HEK293T (cell line): ENCODE data around the gene WASF3.

Experiments
- CTCF ChIA-PET: fragments of 350-600 bp; formaldehyde crosslinking; extraction: SDS; loops from one replicate; lab custom pipeline; 2021; ENCODE audit warnings: antibody characterized with exemption, inconsistent platforms; lab: Yijun Ruan, JAX
- POLR2A ChIA-PET: fragments of 350-600 bp; formaldehyde crosslinking; extraction: SDS; loops from one replicate; lab custom pipeline; 2020; ENCODE audit warnings: antibody characterized with exemption, inconsistent platforms; lab: Yijun Ruan, JAX
- DNase-seq: peaks from one replicate; pipeline ENCODE4 v3.0.0; 2012; ENCODE audit warnings: mixed read lengths; ENCODE audit errors: extremely low spot score
- ARNT ChIP-seq: fragments of 450-650 bp; IDR thresholded peaks from 2 replicates; pipeline ENCODE4 v1.6.1; 2017; ENCODE audit warnings: mild to moderate bottlenecking
- BHLHE40 ChIP-seq: fragments of 450-650 bp; IDR thresholded peaks from 2 replicates; pipeline ENCODE4 v1.6.1; 2016; ENCODE audit warnings: mild to moderate bottlenecking, moderate library complexity, borderline replicate concordance
- CTBP1 ChIP-seq: fragments of 450-650 bp; IDR thresholded peaks from 2 replicates; pipeline ENCODE4 v1.6.1; 2016; ENCODE audit warnings: borderline replicate concordance
- ELF4 ChIP-seq: fragments of 450-650 bp; IDR thresholded peaks from 2 replicates; pipeline ENCODE4 v1.6.1; 2017; ENCODE audit warnings: antibody characterized with exemption
- FOXA1 ChIP-seq: fragments of 450-650 bp; IDR thresholded peaks from 2 replicates; pipeline ENCODE4 v1.6.1; 2016; ENCODE audit warnings: mild to moderate bottlenecking
- FOXK2 ChIP-seq: fragments of 450-650 bp; IDR thresholded peaks from 2 replicates; pipeline ENCODE4 v1.6.1; 2016; ENCODE audit warnings: mild to moderate bottlenecking
- FOXM1 ChIP-seq: fragments of 450-650 bp; IDR thresholded peaks from 2 replicates; pipeline ENCODE4 v1.6.1; 2017; ENCODE audit warnings: mild to moderate bottlenecking, borderline replicate concordance
- HDGF ChIP-seq: fragments of 450-650 bp; IDR thresholded peaks from 2 replicates; pipeline ENCODE4 v1.6.1; 2017; ENCODE audit warnings: antibody characterized with exemption, borderline replicate concordance
- L3MBTL2 ChIP-seq: fragments of 450-650 bp; conservative IDR thresholded peaks from 2 replicates; pipeline ENCODE4 v1.6.1; 2016; ENCODE audit warnings: mild to moderate bottlenecking
- LEF1 ChIP-seq: fragments of 450-650 bp; IDR thresholded peaks from 2 replicates; pipeline ENCODE4 v1.6.1; 2017; ENCODE audit warnings: mild to moderate bottlenecking, borderline replicate concordance
- NFRKB ChIP-seq: fragments of 450-650 bp; IDR thresholded peaks from 2 replicates; pipeline ENCODE4 v1.6.1; 2016; ENCODE audit warnings: mild to moderate bottlenecking, moderate library complexity
- PKNOX1 ChIP-seq: fragments of 450-650 bp; IDR thresholded peaks from 2 replicates; pipeline ENCODE4 v1.6.1; 2016
- SP1 ChIP-seq: fragments of 450-650 bp; IDR thresholded peaks from 2 replicates; pipeline ENCODE4 v1.6.1; 2017
- SUZ12 ChIP-seq: fragments of 450-650 bp; IDR thresholded peaks from 2 replicates; pipeline ENCODE4 v1.6.1; 2016; ENCODE audit warnings: mild to moderate bottlenecking
- TARDBP ChIP-seq: fragments of 450-650 bp; IDR thresholded peaks from 2 replicates; pipeline ENCODE4 v1.6.1; 2016
- ZNF384 ChIP-seq: fragments of 450-650 bp; IDR thresholded peaks from 2 replicates; pipeline ENCODE4 v1.6.1; 2016

WASF3 gene

GRCh38 chr13:26688980-26689379 lies 131.5 kb downstream of the WASF3 start:
- DNase-seq: no peak
- POLR2A ChIA-PET: no interaction called here
- CTCF ChIA-PET: interaction anchor here (1.3 kb wide), 1 partner anchor 9 kb away, joined by 4 read pairs; no protein-coding TSS in a partner anchor
- no peak for TF ChIP-seq NFRKB

- ChIA-PET POLR2A (no interaction called here), CTCF (no interaction called here)
- no peak for TF ChIP-seq SUZ12
- no peak for TF ChIP-seq HDGF
- DNase-seq: no peak
Measured at GRCh38 chr13:26693749-26694463, 136.4 kb downstream of the WASF3 start.

- DNase-seq: no peak
- TF ChIP-seq HDGF (no peak), ELF4 (no peak), ZNF384 (no peak), SUZ12 (no peak), LEF1 (no peak)
- ChIA-PET CTCF (interaction anchor here (0.6 kb wide), 1 partner anchor 508 kb away, joined by 3 read pairs; no protein-coding TSS in a partner anchor), POLR2A (no interaction called here)
Measured at GRCh38 chr13:26694609-26695359, 137.3 kb downstream of the WASF3 start.

- no peak for DNase-seq
- TF ChIP-seq ZNF384 (no peak), HDGF (no peak), PKNOX1 (no peak), FOXK2 (no peak), FOXM1 (no peak), ARNT (no peak), SUZ12 (no peak), ELF4 (no peak), BHLHE40 (no peak), FOXA1 (no peak), L3MBTL2 (no peak), LEF1 (no peak), CTBP1 (no peak), NFRKB (no peak), TARDBP (no peak)
- POLR2A ChIA-PET: no interaction called here
- CTCF ChIA-PET: no interaction called here
Measured at GRCh38 chr13:26695360-26695705, 137.8 kb downstream of the WASF3 start.

- CTCF ChIA-PET: no interaction called here
- TF ChIP-seq ELF4 (no peak), NFRKB (no peak), FOXA1 (no peak)
- POLR2A ChIA-PET: no interaction called here
- DNase-seq: no peak
Measured at GRCh38 chr13:26695891-26696311, 138.4 kb downstream of the WASF3 start.

GRCh38 chr13:26697069-26697955 lies 139.8 kb downstream of the WASF3 start:
- CTCF ChIA-PET: interaction anchor here (0.6 kb wide), 1 partner anchor 215 kb away, joined by 8 read pairs; no protein-coding TSS in a partner anchor
- POLR2A ChIA-PET: no interaction called here
- TF ChIP-seq FOXA1 (no peak), CTBP1 (no peak), L3MBTL2 (no peak), SP1 (no peak), HDGF (no peak), SUZ12 (no peak)
- DNase-seq: no peak

- ChIA-PET POLR2A (interaction anchor here (1.0 kb wide), 1 partner anchor 514 kb away, joined by 3 read pairs; no protein-coding TSS in a partner anchor), CTCF (interaction anchor here (0.7 to 1.5 kb wide), 14 partner anchors 10 to 566 kb away, joined by 3 to 20 read pairs (median 4); no protein-coding TSS in a partner anchor)
- TF ChIP-seq FOXK2 (no peak), ARNT (no peak), ZNF384 (no peak), FOXM1 (no peak), ELF4 (no peak), TARDBP (no peak)
- DNase-seq: peak; percentile 85
Measured at GRCh38 chr13:26698392-26699196, 141.1 kb downstream of the WASF3 start.
